Smooth muscle cell (in vitro differentiated cells): ENCODE data around the gene TACR1. TPM values are rescaled to one million over a fixed set of nuclear protein-coding genes. Genes with fewer than 3 reads are reported as not detected.

ENCODE experiments used
- DNase-seq: peaks from one replicate; lab custom pipeline; 2025; ENCODE audit not compliant: unreplicated experiment; lab: John Stamatoyannopoulos, UW
- H2AFZ ChIP-seq: fragments of 200-600 bp; sonication (generic); 2 replicates; pipeline ENCODE4 v1.6.0; 2016; ENCODE audit warnings: antibody characterized with exemption, low read depth, mild to moderate bottlenecking
- H3F3A ChIP-seq: fragments of 200-600 bp; sonication (generic); 2 replicates; pipeline ENCODE4 v1.6.0; 2017; ENCODE audit warnings: antibody characterized with exemption, low read depth
- H3K27ac ChIP-seq: fragments of 200-600 bp; sonication (generic); 2 replicates; pipeline ENCODE4 v1.5.1; 2016; ENCODE audit warnings: low read depth, mild to moderate bottlenecking
- H3K27me3 ChIP-seq: fragments of 200-600 bp; sonication (generic); 2 replicates; pipeline ENCODE4 v1.6.1; 2016; ENCODE audit warnings: low read depth, mild to moderate bottlenecking
- H3K36me3 ChIP-seq: fragments of 200-600 bp; sonication (generic); 2 replicates; pipeline ENCODE4 v1.5.1; 2016; ENCODE audit warnings: low read depth
- H3K4me1 ChIP-seq: fragments of 200-600 bp; sonication (generic); 2 replicates; pipeline ENCODE4 v1.5.1; 2016; ENCODE audit warnings: low read depth
- H3K4me2 ChIP-seq: fragments of 200-600 bp; sonication (generic); 2 replicates; pipeline ENCODE4 v1.6.0; 2016; ENCODE audit warnings: mild to moderate bottlenecking
- H3K4me3 ChIP-seq: fragments of 200-600 bp; sonication (generic); 2 replicates; pipeline ENCODE4 v1.5.1; 2016; ENCODE audit warnings: mild to moderate bottlenecking
- H3K79me2 ChIP-seq: fragments of 200-600 bp; sonication (generic); 2 replicates; pipeline ENCODE4 v1.6.0; 2016; ENCODE audit warnings: low read depth, mild to moderate bottlenecking
- H3K9ac ChIP-seq: fragments of 200-600 bp; sonication (generic); 2 replicates; pipeline ENCODE4 v1.6.0; 2016; ENCODE audit warnings: low read depth
- H3K9me3 ChIP-seq: fragments of 200-600 bp; sonication (generic); replicated peaks from 2 replicates; pipeline ENCODE4 v1.5.1; 2016; ENCODE audit warnings: low read depth
- H4K20me1 ChIP-seq: fragments of 200-600 bp; sonication (generic); 2 replicates; pipeline ENCODE4 v1.6.0; 2016; ENCODE audit warnings: low read depth
- CTCF ChIP-seq: fragments of 200-600 bp; sonication (generic); IDR thresholded peaks from 2 replicates; pipeline ENCODE4 v1.5.1; 2017; ENCODE audit warnings: borderline replicate concordance, mild to moderate bottlenecking, antibody characterized with exemption; ENCODE audit not compliant: insufficient read depth, poor library complexity, severe bottlenecking
- WGBS: methylation state at CpG from one replicate; pipeline ENCODE4 v1.1.7; 2016; ENCODE audit warnings: low lambda C conversion rate; 5-methylcytosine and 5-hydroxymethylcytosine counted together
- polyA plus RNA-seq: library from polyadenylated mRNA; unstranded; fragments of >200 nt; fragmentation: Nextera tagmentation; extraction: Ambion mirVana; gene quantifications from 2 replicates; pipeline ENCODE4 v1.2.1, GENCODE V29; 2016
- total RNA-seq: library from RNA; depleted of rRNA; stranded (reverse); fragments of >200 nt; gene quantifications from 2 replicates; pipeline ENCODE4 v1.2.3, GENCODE V29; 2014

The TACR1 gene
- total and polyA plus RNA-seq, 2 experiments from 2014 or later = 0.93 to 4.5 TPM

- Histone ChIP-seq H3K4me2 (no peak overlapping the region), H3K4me3 (no peak overlapping the region), H4K20me1 (no peaks in the 10 kb centered on the region), H3K9me3 (no peaks in the 10 kb centered on the region), H3K79me2 (no peaks in the 10 kb centered on the region), H3K27me3 (no peaks in the 10 kb centered on the region), H3K4me1 (no peaks in the 10 kb centered on the region), H2AFZ (no peak overlapping the region), H3K27ac (no peak overlapping the region), H3K36me3 (no peaks in the 10 kb centered on the region), H3F3A (no peaks in the 10 kb centered on the region), H3K9ac (no peak overlapping the region)
- DNase-seq = no peak
- TF ChIP-seq CTCF = no peak
- WGBS = 100% methylated on average over 1 of the region's 1 CpG
Measured at GRCh38 chr2:75010571-75010970, 188.7 kb downstream of the TACR1 start.

- Histone ChIP-seq H3K9ac (no peak overlapping the region), H3K9me3 (no peaks in the 10 kb centered on the region), H3F3A (no peaks in the 10 kb centered on the region), H2AFZ (no peak overlapping the region), H3K4me3 (no peak overlapping the region), H3K27ac (no peak overlapping the region), H3K36me3 (no peaks in the 10 kb centered on the region), H3K27me3 (no peaks in the 10 kb centered on the region), H3K4me2 (no peak overlapping the region), H3K79me2 (no peaks in the 10 kb centered on the region), H3K4me1 (no peaks in the 10 kb centered on the region), H4K20me1 (no peaks in the 10 kb centered on the region)
- TF ChIP-seq CTCF = no peak
- WGBS = 91% methylated on average over 4 of the region's 4 CpGs
- DNase-seq = no peak
Measured at GRCh38 chr2:75007819-75008218, 191.5 kb downstream of the TACR1 start.

GRCh38 chr2:75007061-75007460, 192.3 kb downstream of the TACR1 start:
- no peak for DNase-seq

More at GRCh38 chr2:75007061-75007460, 192.3 kb downstream of the TACR1 start:
- H3F3A ChIP-seq = no peaks in the 10 kb centered on the region
- no peak overlapping the region for H2AFZ ChIP-seq
- H3K4me3 ChIP-seq = no peak overlapping the region
- no peak overlapping the region for H3K27ac ChIP-seq
- H3K27me3 ChIP-seq = no peaks in the 10 kb centered on the region
- no peaks in the 10 kb centered on the region for H3K4me1 ChIP-seq
- no peaks in the 10 kb centered on the region for H4K20me1 ChIP-seq
- H3K36me3 ChIP-seq = no peaks in the 10 kb centered on the region
- H3K9me3 ChIP-seq = no peaks in the 10 kb centered on the region
- TF ChIP-seq CTCF = no peak
- no peaks in the 10 kb centered on the region for H3K79me2 ChIP-seq
- WGBS = 84% methylated on average over 4 of the region's 4 CpGs
- H3K9ac ChIP-seq = no peak overlapping the region
- H3K4me2 ChIP-seq = no peak overlapping the region
